Activated T-cell treated with anti-CD3 and anti-CD28 coated beads, Interleukin-2, amount 50 U/mL, for 48 hours (primary cell): ENCODE results near the gene C20orf144.
A peak's percentile ranks its signal among the peaks of the same experiment; 100 is the strongest.

ENCODE experiments used
- DNase-seq, 2 experiments: peaks; one replicate each; pipeline ENCODE4 v3.0.0-alpha.2; 2020

Gene C20orf144

DNA sequence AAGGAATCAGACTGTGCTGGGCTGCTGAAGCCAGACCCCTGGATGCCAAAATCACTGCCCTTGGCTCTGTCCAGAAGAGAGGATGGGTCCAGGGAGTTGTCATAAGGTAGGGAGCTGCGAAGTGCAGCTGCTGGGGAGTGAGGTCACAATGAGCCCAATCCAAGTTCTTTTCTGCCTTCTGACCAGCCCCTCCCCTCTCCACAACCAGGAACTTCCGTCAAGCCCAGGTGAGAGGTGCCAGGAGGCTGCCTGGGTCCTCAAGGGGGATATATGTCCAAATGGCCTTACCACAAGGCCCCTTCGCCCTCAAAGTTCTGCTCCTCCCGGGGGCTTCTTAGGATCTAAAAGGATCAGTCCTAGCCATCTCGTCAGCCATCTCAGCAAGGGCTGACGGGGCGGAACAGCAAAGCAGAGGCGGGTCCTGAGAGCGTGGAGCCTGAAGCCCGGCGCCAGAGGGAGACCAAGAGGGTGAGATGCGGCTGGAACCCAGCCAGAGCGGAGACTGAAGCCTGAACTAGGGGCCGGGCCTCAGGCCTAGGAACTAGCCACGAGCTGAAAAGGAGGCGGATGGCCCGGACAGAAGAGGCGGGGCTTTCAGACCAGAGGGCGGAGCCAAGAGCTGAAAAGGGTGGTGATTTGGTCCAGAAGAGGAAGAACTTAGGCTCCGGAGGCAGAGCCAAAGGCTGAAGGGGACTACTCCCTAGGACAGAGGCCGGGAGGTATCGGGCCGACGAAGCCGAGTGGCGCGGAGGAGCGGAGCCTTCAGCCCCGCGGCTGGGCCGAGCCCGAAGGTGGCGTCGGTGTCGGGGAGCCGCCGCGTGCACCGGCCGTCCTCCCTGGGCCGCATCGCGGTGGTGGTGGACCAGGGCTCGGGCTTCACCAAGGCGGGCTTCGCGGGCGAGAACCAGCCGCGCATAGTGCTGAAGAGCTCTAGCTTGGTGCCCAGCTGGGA, 4.4 kb downstream of the C20orf144 start, which contains the start of gene ACTL10:
ACTL10 (plus strand) TSS at position 651 of the 952 bp plus-strand sequence. CDS start 555 bp downstream, outside the sequence.
- peak; percentile 94 to 95 for DNase-seq

- DNase-seq = peak; percentile 70 to 78
Observed at GRCh38 chr20:33667245-33667675, 5.1 kb downstream of the C20orf144 start.

GRCh38 chr20:33667676-33668465, 5.7 kb downstream of the C20orf144 start:
- DNase-seq = peak; percentile 87 to 91

DNA sequence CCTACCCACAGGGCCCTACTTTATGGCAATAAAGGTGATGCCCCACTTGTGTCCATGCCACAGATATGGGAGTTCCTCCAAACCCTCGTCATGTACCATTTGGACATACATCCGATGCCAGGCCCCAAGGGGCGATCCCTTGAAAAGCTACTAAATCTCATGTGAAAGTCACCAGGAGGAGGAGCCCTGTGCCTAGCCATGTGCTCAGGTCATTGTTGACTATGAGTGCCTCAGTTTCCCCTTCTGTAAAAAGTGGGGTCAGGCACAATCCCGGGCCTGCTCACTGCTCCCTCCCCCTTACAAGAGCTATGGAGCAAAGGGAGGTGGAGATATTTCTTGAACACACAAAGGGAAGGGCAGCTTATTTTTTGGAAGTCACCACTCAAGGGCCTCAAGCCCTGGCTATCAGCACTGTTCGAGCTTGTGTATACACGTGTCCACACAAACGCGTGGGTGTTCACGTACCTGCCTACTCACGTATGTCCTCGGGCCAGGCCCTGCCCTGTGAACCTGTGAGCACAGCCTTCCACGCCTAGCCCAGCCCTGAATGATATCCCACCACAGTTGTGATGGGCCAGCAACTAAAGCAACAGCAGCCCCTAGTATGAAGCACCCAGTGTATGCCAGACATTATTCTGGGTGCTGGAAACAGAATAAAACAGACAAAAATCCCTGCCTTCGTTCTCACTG, 6.5 kb downstream of the C20orf144 start:
- no peak for DNase-seq

- DNase-seq = no peak
Observed at GRCh38 chr20:33669224-33669623, 7.1 kb downstream of the C20orf144 start.

DNA sequence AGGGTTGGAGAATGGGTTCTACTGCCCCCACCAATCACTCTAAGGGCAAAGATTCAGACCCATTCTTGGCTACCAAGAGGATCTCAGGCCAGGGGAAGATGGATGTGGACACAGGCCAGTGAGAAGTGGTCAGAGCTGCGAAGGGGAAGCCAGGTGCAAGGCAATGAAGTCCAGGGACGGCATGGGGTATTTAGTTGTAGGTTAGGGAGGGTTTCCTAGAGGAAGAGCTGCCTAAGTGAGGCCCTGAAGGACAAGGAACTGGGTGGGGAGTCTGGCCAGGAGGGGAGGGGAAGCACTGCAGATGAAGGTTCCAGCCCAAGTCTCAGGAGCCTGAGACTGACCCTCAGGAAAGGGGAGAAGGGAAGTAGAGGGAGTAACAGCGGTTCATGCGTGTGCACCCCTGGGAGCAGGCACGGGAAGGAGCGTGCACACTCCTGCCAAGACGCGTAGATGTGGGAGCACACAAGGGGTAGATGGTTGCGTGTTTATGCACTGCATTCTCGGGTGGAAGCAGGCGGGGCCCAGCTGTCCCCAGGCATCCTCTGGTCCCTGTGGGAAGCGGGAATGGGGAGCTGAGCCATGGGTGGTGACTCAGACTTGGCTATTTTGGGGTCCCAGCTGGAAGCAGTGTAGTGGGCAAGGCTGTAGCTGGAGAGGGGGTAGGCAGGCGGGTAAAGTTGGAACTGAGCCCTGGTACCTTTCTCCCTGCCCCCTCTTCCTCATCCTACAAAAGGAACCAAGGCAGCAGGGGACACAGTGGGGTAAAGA, 7.9 kb downstream of the C20orf144 start:
- no peak for DNase-seq

- DNase-seq = no peak
Observed at GRCh38 chr20:33670715-33671499, 8.8 kb downstream of the C20orf144 start.

GRCh38 chr20:33671573-33672288, 9.6 kb downstream of the C20orf144 start:
- DNase-seq = no peak

- no peak for DNase-seq
Observed at GRCh38 chr20:33672426-33673113, 10.4 kb downstream of the C20orf144 start.

GRCh38 chr20:33673114-33673409, 10.9 kb downstream of the C20orf144 start:
- no peak for DNase-seq

DNA sequence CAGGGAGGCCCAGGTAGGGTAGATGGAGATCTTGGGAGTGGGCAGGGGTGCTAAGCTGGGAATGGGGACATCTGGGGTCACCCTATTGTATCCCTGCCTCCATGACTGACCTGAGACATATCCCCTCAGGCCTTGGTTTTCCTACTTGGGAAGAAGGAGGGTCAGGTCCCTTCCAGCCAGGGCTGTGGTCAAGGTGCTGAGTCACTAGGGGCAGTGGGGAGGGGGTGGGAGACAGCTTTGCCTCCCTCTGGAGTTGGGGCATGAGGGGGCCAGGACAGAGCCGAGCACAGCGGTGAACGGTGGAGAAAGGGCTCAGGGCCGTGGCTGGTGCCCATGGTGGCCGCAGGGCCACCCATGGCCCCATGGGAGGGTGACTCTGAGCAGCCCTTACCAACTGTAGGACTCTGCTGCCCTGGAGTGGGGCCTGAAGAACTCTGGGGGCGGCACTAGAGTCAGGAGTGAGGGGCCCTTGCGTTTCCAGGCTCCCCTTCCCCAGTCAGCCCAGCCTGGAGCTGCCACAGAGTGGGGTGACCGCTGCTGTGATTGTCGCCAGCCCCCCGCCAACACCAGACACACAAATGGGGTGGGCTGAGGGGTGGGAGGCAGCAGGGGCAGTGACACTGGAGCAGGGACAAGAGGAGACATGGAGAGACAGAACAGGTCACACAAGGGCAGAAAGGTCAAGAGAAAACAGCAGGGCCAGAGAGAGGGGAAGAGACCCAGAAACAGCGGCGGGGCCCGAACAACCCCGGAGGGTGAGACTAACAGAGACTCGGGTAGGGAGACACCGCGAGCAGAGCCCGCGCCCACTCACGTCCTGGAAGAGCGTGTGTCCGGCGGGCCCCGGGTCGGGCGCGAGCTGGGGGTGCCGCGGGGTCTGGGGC, 11.5 kb downstream of the C20orf144 start:
- DNase-seq = peak in 1 of 2 experiments; percentile 53

DNA sequence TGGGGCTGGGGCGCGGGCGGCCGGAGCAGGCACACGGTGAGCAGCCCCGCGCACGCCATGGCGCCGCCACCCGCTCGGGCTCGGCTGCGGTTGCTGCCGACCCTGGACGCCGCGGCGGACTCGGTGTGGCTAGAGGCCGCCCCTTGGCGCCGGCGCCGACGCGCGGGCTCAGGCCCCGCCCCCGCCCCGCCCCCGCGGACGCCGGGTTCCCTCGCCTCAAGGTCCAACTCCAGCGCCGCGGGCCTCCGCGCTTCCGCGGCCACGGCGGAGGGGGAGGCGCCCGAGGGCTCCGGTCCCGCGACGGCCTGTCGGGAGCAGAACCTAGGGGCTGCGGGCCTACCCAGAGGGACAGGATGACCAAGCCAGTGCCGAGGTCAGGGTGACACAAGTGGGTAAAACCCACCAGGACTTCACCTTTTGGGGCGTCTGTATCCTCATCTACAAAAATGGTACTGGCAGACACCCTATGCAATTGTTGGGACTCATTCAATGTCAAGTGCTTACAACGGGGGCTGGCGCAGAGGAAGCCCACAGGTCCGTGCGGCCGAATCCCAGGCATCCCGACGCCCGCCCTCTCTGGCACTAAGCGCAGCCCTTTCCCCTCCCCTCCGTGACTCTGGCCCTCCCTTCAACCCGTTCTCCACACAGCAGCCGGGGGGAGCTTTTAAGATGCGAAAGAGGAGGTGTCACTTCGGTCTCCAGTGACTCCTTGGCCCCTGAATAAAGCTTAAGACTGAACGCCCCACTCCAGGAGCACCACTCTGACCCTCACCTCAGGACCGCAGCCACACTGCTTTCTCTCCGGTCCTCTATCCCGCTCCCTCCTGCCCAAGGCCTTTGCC, 12.4 kb downstream of the C20orf144 start, which contains the start of gene NECAB3:
NECAB3 (minus strand) TSS at position 135 of the 842 bp plus-strand sequence; CDS start at position 59, 76 bp downstream.
- peak; percentile 79 to 84 for DNase-seq

- no peak for DNase-seq
Observed at GRCh38 chr20:33675136-33675959, 13.2 kb downstream of the C20orf144 start.

DNA sequence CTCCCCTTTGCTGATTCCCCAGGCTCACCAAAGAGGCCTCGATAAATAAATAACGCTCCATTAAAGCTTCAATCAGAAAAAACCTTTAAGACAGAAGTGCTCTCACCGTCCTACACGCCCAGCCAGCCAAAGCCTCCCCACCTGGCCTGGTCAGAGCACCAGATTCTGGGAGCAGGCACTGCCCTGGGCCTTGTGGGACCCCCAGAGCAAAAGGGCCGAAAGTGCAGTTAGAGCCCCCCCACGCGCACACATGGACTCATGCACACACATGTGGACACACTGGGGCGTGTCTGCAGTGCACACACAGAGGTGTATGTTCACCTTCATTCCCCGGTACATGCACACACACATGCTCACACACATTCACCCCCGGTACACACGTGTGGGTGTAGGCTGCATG, 14.0 kb downstream of the C20orf144 start:
- DNase-seq = no peak

GRCh38 chr20:33676652-33677645, 14.8 kb downstream of the C20orf144 start:
- no peak for DNase-seq
